A549 (cell line): Measurements from ENCODE around the gene VSTM4. TPM values are rescaled to one million over a fixed set of nuclear protein-coding genes. Genes with fewer than 3 reads are reported as not detected.

Experiments used
- ATAC-seq, 2 experiments: fragments of 200-7000 bp in 1 of 2; fragments of >200 bp in 1 of 2; cut with Nextera tagmentation in 1 of 2; cut with Tn5 transposase in 1 of 2; 3 replicates each; pipeline versions ENCODE4 v1.8.0 to v1.9.1; 2018 to 2020; ENCODE audit warnings: mild to moderate bottlenecking in 1 of 2, moderate library complexity in 1 of 2
- CTCF ChIA-PET: fragments of 300-600 bp; sonication (Branson Sonifier 250); formaldehyde crosslinking; extraction: SDS; loops from one replicate; lab custom pipeline; 2021; ENCODE audit warnings: antibody characterized with exemption, inconsistent platforms; lab: Yijun Ruan, JAX
- POLR2A ChIA-PET: fragments of 350-600 bp; formaldehyde crosslinking; extraction: SDS; loops from one replicate; lab custom pipeline; 2021; ENCODE audit warnings: antibody characterized with exemption, inconsistent platforms; lab: Yijun Ruan, JAX
- DNase-seq, 2 experiments: peaks; one replicate each; pipeline versions ENCODE4 v3.0.0 to v3.0.0-alpha.2; 2011 to 2016; ENCODE audit warnings: low read depth in 1 of 2, low spot score in 1 of 2
- FAIRE-seq: peaks from 2 replicates; lab custom pipeline; 2011; peaks lifted over from hg19 to GRCh38; lab: Jason Lieb, UNC
- H3K27ac ChIP-seq, 2 experiments: fragments of >200 bp; sonication (Bioruptor Twin); formaldehyde crosslinking; 3 replicates each; pipeline ENCODE4 v1.5.1; 2016 to 2017
- H3K4me1 ChIP-seq: fragments of >200 bp; sonication (Bioruptor Twin); formaldehyde crosslinking; 3 replicates; pipeline ENCODE4 v1.6.1; 2016
- H3K4me2 ChIP-seq: fragments of >200 bp; sonication (Bioruptor Twin); formaldehyde crosslinking; 3 replicates; pipeline ENCODE4 v1.6.1; 2016
- H3K4me3 ChIP-seq: fragments of >200 bp; sonication (Bioruptor Twin); formaldehyde crosslinking; 3 replicates; pipeline ENCODE4 v1.5.1; 2016
- H3K9me3 ChIP-seq: fragments of >200 bp; sonication (Bioruptor Twin); formaldehyde crosslinking; 3 replicates; pipeline ENCODE4 v1.6.1; 2016
- BHLHE40 ChIP-seq: IDR thresholded peaks from 2 replicates; pipeline ENCODE4 v1.6.1; 2012; ENCODE audit warnings: low read depth, low read length, inconsistent platforms
- CEBPB ChIP-seq, 2 experiments: fragments of >200 bp in 1 of 2; sonication (Bioruptor Twin) in 1 of 2; formaldehyde crosslinking in 1 of 2; IDR thresholded peaks; 2 replicates each; pipeline ENCODE4 v1.6.1; 2012 to 2016
- EP300 ChIP-seq, 2 experiments: fragments of >200 bp; sonication (Bioruptor Twin); formaldehyde crosslinking; IDR thresholded peaks; 2 replicates in 1 of 2; 3 replicates in 1 of 2; pipeline ENCODE4 v1.6.1; 2016 to 2017
- ESRRA ChIP-seq: fragments of 150-350 bp; IDR thresholded peaks from 2 replicates; pipeline ENCODE4 v1.6.1; 2014; ENCODE audit warnings: mild to moderate bottlenecking, low read length, borderline replicate concordance
- FOSB ChIP-seq: fragments of 250-450 bp; sonication (Bioruptor Pico); IDR thresholded peaks from 2 replicates; pipeline ENCODE4 v1.5.0; 2020; ENCODE audit warnings: mild to moderate bottlenecking, moderate library complexity
- GATA3 ChIP-seq: IDR thresholded peaks from 2 replicates; pipeline ENCODE4 v1.6.1; 2012; ENCODE audit warnings: borderline replicate concordance
- HOXB5 ChIP-seq: fragments of 250-450 bp; sonication (Bioruptor Pico); IDR thresholded peaks from 2 replicates; pipeline ENCODE4 v1.5.0; 2020; ENCODE audit warnings: mild to moderate bottlenecking, moderate library complexity
- JUN ChIP-seq, 2 experiments: fragments of >200 bp; sonication (Bioruptor Twin); formaldehyde crosslinking; IDR thresholded peaks; 2 replicates in 1 of 2; 3 replicates in 1 of 2; pipeline ENCODE4 v1.6.1; 2016 to 2017
- KDM1A ChIP-seq: fragments of 200-600 bp; sonication (generic); IDR thresholded peaks from 2 replicates; pipeline ENCODE4 v1.6.1; 2016; ENCODE audit warnings: low read depth, mild to moderate bottlenecking
- KDM5A ChIP-seq: fragments of 200-600 bp; sonication (generic); IDR thresholded peaks from 2 replicates; pipeline ENCODE4 v1.6.1; 2016; ENCODE audit warnings: antibody characterized with exemption, mild to moderate bottlenecking
- MAZ ChIP-seq: fragments of 150-350 bp; IDR thresholded peaks from 2 replicates; pipeline ENCODE4 v1.6.1; 2014; ENCODE audit warnings: antibody characterized with exemption, low read depth, low read length, borderline replicate concordance
- MYC ChIP-seq: IDR thresholded peaks from 2 replicates; pipeline ENCODE4 v1.6.1; 2012; ENCODE audit warnings: mild to moderate bottlenecking, inconsistent platforms, low read length, improper control_type of control experiment, borderline replicate concordance
- NFE2L2 ChIP-seq: fragments of 150-350 bp; conservative IDR thresholded peaks from 2 replicates; pipeline ENCODE4 v1.6.1; 2014; ENCODE audit warnings: low read length
- NPAS2 ChIP-seq: fragments of 250-450 bp; sonication (Bioruptor Pico); IDR thresholded peaks from 2 replicates; pipeline ENCODE4 v1.8.0; 2022; ENCODE audit warnings: mild to moderate bottlenecking, moderate library complexity, borderline replicate concordance
- PHF8 ChIP-seq: fragments of 200-600 bp; sonication (generic); IDR thresholded peaks from 2 replicates; pipeline ENCODE4 v1.6.1; 2016; ENCODE audit warnings: low read depth, mild to moderate bottlenecking, antibody characterized with exemption, moderate library complexity, borderline replicate concordance
- POLR2AphosphoS2 ChIP-seq: conservative IDR thresholded peaks from 2 replicates; pipeline ENCODE4 v1.6.1; 2012; ENCODE audit warnings: low read length, improper control_type of control experiment, inconsistent platforms
- RCOR1 ChIP-seq: fragments of 150-350 bp; IDR thresholded peaks from 2 replicates; pipeline ENCODE4 v1.6.1; 2014; ENCODE audit warnings: antibody characterized with exemption, low read length, low read depth
- RFX5 ChIP-seq: fragments of 450-650 bp; IDR thresholded peaks from 2 replicates; pipeline ENCODE4 v1.7.1; 2014; ENCODE audit warnings: antibody characterized with exemption, mild to moderate bottlenecking, moderate library complexity
- SMC3 ChIP-seq: fragments of >200 bp; sonication (Bioruptor Twin); formaldehyde crosslinking; IDR thresholded peaks from 3 replicates; pipeline ENCODE4 v1.6.1; 2018; ENCODE audit warnings: inconsistent platforms
- ZSCAN20 ChIP-seq: fragments of 250-450 bp; sonication (Bioruptor Pico); IDR thresholded peaks from 2 replicates; pipeline ENCODE4 v1.8.0; 2022; ENCODE audit warnings: mild to moderate bottlenecking, moderate library complexity
- WGBS: methylation state at CpG from one replicate; pipeline ENCODE4 v1.1.6; 2017; ENCODE audit errors: missing lambda C conversion rate; 5-methylcytosine and 5-hydroxymethylcytosine counted together
- polyA plus RNA-seq, 4 experiments: library from polyadenylated mRNA; depleted of rRNA in 3 of 4; stranded (reverse); fragments of >200 nt; fragmentation: RNase III in 1 of 4; extraction: RNeasy Plus Mini Kit Qiagen cat#74134 plus additional on column Dnase treatment in 1 of 4; gene quantifications; 2 replicates in 3 of 4; 3 replicates in 1 of 4; pipeline ENCODE4 v1.2.3, GENCODE V29; 2011 to 2017
- TF ChIP-seq, protein P1 (sequence below): IDR thresholded peaks from 2 replicates; pipeline ENCODE4 v1.6.1; 2012
- TF ChIP-seq, protein P2 (sequence below): fragments of 250-450 bp; sonication (Bioruptor Pico); IDR thresholded peaks from 2 replicates; pipeline ENCODE4 v1.5.0; 2021; ENCODE audit warnings: mild to moderate bottlenecking, moderate library complexity, borderline replicate concordance
- TF ChIP-seq, protein P3 (sequence below): fragments of 450-650 bp; IDR thresholded peaks from 2 replicates; pipeline ENCODE4 v1.6.1; 2014; ENCODE audit warnings: antibody characterized with exemption

Gene VSTM4
- polyA plus RNA-seq, 2 of the 4 experiments (the other 2 are of a cell fraction), result 0.18 to 0.53 TPM

DNA sequence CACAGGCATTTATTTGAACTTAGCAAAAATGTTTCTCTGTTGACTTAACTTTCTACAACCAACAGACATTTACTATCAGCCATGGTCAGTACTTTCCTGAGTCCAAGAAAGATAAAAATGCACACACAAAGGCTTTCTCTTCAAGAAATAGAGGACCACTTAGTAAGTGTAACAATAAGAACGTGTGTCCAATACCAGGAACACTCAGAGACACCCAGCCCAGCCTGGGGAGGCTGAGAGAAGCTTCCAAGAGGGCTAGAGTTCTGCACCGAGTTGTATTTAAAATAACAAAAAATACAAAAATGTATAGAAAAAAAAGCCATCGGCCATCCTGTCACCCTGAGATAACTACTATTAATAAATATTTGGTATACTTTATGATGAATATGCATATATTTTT lies 35.8 kb downstream of the VSTM4 start:
- Histone ChIP-seq H3K27ac (no peak overlapping the region), H3K9me3 (no peaks in the 10 kb centered on the region), H3K4me1 (no peaks in the 10 kb centered on the region), H3K4me2 (no peak overlapping the region), H3K4me3 (no peak overlapping the region)
- TF ChIP-seq PHF8 (no peak), FOSB (CRISPR knock-in tag) (no peak), RCOR1 (no peak), EP300 (IDR thresholded peaks at IDR 0.05) (no peak), MAZ (no peak), ZSCAN20 (CRISPR knock-in tag) (no peak), HOXB5 (no peak), SMC3 (no peak), JUN (IDR thresholded peaks at IDR 0.05) (no peak), KDM5A (no peak)
- TF ChIP-seq, protein P1, sequence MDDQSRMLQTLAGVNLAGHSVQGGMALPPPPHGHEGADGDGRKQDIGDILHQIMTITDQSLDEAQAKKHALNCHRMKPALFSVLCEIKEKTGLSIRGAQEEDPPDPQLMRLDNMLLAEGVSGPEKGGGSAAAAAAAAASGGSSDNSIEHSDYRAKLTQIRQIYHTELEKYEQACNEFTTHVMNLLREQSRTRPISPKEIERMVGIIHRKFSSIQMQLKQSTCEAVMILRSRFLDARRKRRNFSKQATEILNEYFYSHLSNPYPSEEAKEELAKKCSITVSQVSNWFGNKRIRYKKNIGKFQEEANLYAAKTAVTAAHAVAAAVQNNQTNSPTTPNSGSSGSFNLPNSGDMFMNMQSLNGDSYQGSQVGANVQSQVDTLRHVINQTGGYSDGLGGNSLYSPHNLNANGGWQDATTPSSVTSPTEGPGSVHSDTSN, result no peak
- CTCF ChIA-PET, result no interaction called here
- no peak for FAIRE-seq
- POLR2A ChIA-PET, result no interaction called here
- no peak for ATAC-seq
- 9% methylated on average over 3 of the region's 3 CpGs for WGBS
- DNase-seq, result no peak

DNA sequence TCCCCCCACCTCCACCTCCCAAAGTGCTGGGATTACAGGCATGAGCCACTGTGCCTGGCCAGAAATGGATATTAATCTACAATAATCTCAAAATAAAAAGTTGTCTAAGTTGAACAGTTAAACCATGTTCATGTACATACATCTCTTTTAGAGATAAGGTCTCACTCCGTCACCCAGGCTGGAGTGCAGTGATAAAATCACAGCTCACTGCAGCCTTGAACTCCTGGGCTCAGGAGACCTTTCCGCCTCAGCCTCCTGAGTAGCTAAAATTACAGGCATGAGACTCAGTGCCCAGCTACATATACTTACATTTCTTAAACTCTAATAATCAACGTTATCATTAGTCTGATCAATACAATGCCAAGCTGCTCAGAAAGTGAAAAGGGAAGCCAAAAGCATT lies 36.2 kb downstream of the VSTM4 start:
- H3K4me3 ChIP-seq, result no peak overlapping the region
- no peak for DNase-seq
- ChIA-PET POLR2A (no interaction called here), CTCF (no interaction called here)
- TF ChIP-seq ESRRA (no peak), MYC (no peak), CEBPB (IDR thresholded peaks at IDR 0.05) (no peak), GATA3 (no peak), BHLHE40 (no peak), RFX5 (no peak), SMC3 (no peak), POLR2AphosphoS2 (no peak), NPAS2 (CRISPR knock-in tag) (no peak), KDM1A (no peak), NFE2L2 (no peak)
- TF ChIP-seq, protein P2, sequence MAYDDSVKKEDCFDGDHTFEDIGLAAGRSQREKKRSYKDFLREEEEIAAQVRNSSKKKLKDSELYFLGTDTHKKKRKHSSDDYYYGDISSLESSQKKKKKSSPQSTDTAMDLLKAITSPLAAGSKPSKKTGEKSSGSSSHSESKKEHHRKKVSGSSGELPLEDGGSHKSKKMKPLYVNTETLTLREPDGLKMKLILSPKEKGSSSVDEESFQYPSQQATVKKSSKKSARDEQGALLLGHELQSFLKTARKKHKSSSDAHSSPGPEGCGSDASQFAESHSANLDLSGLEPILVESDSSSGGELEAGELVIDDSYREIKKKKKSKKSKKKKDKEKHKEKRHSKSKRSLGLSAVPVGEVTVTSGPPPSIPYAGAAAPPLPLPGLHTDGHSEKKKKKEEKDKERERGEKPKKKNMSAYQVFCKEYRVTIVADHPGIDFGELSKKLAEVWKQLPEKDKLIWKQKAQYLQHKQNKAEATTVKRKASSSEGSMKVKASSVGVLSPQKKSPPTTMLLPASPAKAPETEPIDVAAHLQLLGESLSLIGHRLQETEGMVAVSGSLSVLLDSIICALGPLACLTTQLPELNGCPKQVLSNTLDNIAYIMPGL, result no peak
- TF ChIP-seq, protein P1, result no peak
- TF ChIP-seq, protein P3, sequence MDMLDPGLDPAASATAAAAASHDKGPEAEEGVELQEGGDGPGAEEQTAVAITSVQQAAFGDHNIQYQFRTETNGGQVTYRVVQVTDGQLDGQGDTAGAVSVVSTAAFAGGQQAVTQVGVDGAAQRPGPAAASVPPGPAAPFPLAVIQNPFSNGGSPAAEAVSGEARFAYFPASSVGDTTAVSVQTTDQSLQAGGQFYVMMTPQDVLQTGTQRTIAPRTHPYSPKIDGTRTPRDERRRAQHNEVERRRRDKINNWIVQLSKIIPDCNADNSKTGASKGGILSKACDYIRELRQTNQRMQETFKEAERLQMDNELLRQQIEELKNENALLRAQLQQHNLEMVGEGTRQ, result no peak
- no peak overlapping the region for H3K27ac ChIP-seq
- ATAC-seq, result no peak
- H3K4me1 ChIP-seq, result no peaks in the 10 kb centered on the region
- no peak for FAIRE-seq
- no peak overlapping the region for H3K4me2 ChIP-seq
- no peaks in the 10 kb centered on the region for H3K9me3 ChIP-seq
- 36% methylated on average over 3 of the region's 3 CpGs for WGBS
